ENCODE measurements around the gene ZBTB26.

Gene ZBTB26

GRCh38 chr9:122930541-122931225, 629 bp downstream of the ZBTB26 start:
- no peak for TF ChIP-seq CTCF (IDR thresholded peaks at IDR 0.05; ENCODE audit: low read depth, low read length, missing control alignments)
- in situ Hi-C loops (cut with HindIII; ENCODE audit: low sequenced_read_pairs) = no loop called here
- no peak for DNase-seq (ENCODE audit: low read depth)
- H3K4me3 ChIP-seq (ENCODE audit: low read depth, low read length) = peak overlapping the region; percentile 92

GRCh38 chr9:122929796-122930354, 1.4 kb downstream of the ZBTB26 start:
- H3K4me3 ChIP-seq (ENCODE audit: low read depth, low read length) = no peak overlapping the region
- no peak for DNase-seq (ENCODE audit: low read depth)
- in situ Hi-C loops (cut with HindIII; ENCODE audit: low sequenced_read_pairs) = no loop called here
- no peak for TF ChIP-seq CTCF (IDR thresholded peaks at IDR 0.05; ENCODE audit: low read depth, low read length, missing control alignments)

GRCh38 chr9:122923947-122924346, 7.4 kb downstream of the ZBTB26 start:
- no peak for TF ChIP-seq CTCF (IDR thresholded peaks at IDR 0.05; ENCODE audit: low read depth, low read length, missing control alignments)
- no peak for DNase-seq (ENCODE audit: low read depth)
- no peak overlapping the region for H3K4me3 ChIP-seq (ENCODE audit: low read depth, low read length)
- in situ Hi-C loops (cut with HindIII; ENCODE audit: low sequenced_read_pairs) = no loop called here

- in situ Hi-C loops (cut with HindIII; ENCODE audit: low sequenced_read_pairs) = no loop called here
These were observed 8.6 kb downstream of the ZBTB26 start for GRCh38 chr9:122922713-122923112.

GRCh38 chr9:122918310-122918709, 13.0 kb downstream of the ZBTB26 start:
- TF ChIP-seq CTCF (IDR thresholded peaks at IDR 0.05; ENCODE audit: low read depth, low read length, missing control alignments) = no peak
- in situ Hi-C loops (cut with HindIII; ENCODE audit: low sequenced_read_pairs) = no loop called here

More at GRCh38 chr9:122922713-122923112, 8.6 kb downstream of the ZBTB26 start:
- TF ChIP-seq CTCF (IDR thresholded peaks at IDR 0.05; ENCODE audit: low read depth, low read length, missing control alignments) = no peak
- no peak overlapping the region for H3K4me3 ChIP-seq (ENCODE audit: low read depth, low read length)
- no peak for DNase-seq (ENCODE audit: low read depth)

GRCh38 chr9:122912964-122913673, 18.2 kb downstream of the ZBTB26 start, which contains the start of gene ZBTB6:
TSS of gene ZBTB6 (minus strand) at chr9:122913323. CDS start at chr9:122912072, 1,251 bp downstream.
- in situ Hi-C loops (cut with HindIII; ENCODE audit: low sequenced_read_pairs) = no loop called here
- peak; percentile 68 for DNase-seq (ENCODE audit: low read depth)
- TF ChIP-seq CTCF (IDR thresholded peaks at IDR 0.05; ENCODE audit: low read depth, low read length, missing control alignments) = no peak
- H3K4me3 ChIP-seq (ENCODE audit: low read depth, low read length) = peak within 1 kb of the TSS; percentile 59

More at GRCh38 chr9:122918310-122918709, 13.0 kb downstream of the ZBTB26 start:
- no peak overlapping the region for H3K4me3 ChIP-seq (ENCODE audit: low read depth, low read length)
- no peak for DNase-seq (ENCODE audit: low read depth)
